GM12874 (cell line): Measurements from ENCODE around the gene PINK1.

Experiments
- TF ChIP-seq, protein P1 (sequence below): IDR thresholded peaks from 2 replicates; pipeline ENCODE4 v1.5.1; 2011; ENCODE audit warnings: low read depth, mild to moderate bottlenecking, control low read depth, low read length, moderate library complexity; ENCODE audit not compliant: insufficient read depth

PINK1 gene

DNA sequence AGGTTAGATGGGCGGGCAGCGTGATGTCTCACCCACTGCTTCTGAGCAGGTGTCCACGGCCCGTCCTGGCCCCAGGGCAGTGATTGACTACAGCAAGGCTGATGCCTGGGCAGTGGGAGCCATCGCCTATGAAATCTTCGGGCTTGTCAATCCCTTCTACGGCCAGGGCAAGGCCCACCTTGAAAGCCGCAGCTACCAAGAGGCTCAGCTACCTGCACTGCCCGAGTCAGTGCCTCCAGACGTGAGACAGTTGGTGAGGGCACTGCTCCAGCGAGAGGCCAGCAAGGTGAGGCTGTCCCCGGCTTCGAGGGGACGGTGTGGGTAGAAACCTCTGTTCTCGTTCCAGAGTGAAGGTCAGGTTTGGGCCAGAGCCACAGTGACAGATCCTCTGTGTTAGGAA lies 15.7 kb downstream of the PINK1 start:
- TF ChIP-seq, protein P1, sequence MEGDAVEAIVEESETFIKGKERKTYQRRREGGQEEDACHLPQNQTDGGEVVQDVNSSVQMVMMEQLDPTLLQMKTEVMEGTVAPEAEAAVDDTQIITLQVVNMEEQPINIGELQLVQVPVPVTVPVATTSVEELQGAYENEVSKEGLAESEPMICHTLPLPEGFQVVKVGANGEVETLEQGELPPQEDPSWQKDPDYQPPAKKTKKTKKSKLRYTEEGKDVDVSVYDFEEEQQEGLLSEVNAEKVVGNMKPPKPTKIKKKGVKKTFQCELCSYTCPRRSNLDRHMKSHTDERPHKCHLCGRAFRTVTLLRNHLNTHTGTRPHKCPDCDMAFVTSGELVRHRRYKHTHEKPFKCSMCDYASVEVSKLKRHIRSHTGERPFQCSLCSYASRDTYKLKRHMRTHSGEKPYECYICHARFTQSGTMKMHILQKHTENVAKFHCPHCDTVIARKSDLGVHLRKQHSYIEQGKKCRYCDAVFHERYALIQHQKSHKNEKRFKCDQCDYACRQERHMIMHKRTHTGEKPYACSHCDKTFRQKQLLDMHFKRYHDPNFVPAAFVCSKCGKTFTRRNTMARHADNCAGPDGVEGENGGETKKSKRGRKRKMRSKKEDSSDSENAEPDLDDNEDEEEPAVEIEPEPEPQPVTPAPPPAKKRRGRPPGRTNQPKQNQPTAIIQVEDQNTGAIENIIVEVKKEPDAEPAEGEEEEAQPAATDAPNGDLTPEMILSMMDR: no peak

DNA sequence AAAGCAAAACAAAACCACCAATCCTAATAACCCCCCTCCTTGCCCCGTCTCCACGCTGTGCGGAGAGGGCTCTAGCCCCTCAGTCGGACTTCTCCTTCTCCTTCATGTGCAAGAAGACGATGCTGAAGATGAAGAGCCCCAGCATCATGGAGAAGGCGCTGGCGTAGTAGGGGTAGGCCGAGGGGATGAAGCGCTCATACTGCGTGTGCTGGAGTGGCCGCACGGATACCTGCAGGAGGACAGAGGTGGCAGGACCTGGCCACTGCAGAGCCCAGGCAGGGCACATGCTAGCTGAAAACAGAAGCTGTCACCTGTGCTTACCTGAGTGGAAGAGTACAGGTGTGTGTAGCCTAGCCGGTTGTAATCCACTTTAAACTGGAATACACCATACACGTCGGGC lies 19.0 kb downstream of the PINK1 start:
- TF ChIP-seq, protein P1: no peak

DNA sequence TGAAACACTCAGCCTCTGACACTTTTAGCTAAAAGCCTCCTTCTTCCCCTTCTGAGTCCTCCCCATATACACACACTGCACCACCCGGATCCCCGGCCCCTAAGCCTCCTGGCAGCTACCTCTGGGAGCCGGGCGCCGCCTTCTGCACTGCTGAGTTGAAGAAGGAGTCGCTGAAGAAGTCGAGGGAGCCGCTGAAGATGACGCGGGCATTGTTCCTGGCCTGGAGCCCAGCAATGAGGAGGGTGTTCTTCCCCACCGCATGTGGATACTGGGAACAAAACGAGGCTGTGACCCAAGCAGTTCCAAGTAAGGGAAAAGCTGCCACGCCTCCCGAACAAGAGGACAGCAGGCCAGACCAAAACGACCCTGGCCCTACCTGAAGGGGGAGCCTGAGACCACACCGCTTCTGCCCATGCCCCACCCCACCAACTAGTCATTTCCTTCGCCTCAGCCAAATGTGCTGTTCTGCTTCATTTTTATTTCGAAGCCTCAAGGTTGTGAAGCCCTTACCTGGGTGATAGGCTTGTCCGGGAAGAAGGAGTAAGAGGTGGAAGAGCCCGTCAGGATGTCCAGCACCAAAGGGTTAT lies 20.9 kb downstream of the PINK1 start:
- TF ChIP-seq, protein P1: no peak

DNA sequence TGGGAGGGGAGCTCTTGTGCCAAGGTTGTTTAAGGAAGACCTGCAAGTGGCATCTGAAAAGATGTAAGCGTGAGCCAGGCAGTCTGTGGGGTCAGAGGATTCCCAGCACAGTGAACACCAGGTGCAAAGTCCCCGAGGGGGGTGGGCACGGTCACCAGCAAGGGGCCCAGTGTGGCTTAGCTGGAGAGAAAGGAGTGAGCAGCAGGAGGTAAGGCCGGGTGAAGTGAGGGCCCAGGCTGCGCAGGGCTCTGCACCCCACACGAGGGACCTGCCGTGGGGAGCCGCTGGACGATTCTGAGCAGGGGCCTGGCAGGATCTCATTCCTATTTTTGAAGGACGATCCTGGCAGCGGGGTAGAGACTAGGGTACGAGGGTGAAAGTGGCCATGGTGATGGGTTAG lies 23.8 kb downstream of the PINK1 start:
- TF ChIP-seq, protein P1: no peak

DNA sequence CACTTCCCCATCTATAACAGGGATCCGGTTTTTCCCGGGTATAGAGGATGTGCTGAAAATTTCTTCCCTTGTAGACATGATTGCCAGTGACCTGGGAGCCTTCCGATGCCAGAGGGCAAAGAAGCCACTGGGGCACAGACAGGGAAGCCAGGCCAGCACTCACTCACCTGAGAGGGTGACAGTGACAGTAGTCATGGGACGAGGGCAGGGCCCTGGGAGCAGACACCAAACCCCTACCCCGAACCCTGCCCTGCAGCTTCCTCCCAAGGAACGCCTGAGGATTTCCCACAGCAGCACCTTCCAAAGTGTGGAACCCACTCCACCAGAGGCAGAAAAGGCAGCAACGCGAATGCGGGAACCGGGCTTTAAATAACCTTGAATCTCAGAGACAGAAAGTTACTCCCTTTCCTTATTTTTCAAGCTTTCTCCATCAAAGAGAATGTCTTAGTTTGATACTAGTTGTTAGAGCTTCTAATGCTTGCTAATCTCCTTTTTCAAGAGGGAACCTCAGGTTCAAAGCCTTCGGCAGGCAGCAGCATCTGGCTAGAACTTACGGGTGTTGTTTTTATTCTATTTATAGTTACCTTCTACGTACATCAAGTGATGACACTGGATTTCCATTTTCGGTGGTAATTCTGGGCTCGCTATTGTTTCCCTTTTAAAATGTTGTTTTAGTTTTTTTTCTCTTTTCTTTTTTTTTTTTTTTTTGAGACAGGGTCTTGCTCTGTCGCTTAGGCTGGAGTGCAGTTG lies 25.1 kb downstream of the PINK1 start:
- TF ChIP-seq, protein P1: no peak

DNA sequence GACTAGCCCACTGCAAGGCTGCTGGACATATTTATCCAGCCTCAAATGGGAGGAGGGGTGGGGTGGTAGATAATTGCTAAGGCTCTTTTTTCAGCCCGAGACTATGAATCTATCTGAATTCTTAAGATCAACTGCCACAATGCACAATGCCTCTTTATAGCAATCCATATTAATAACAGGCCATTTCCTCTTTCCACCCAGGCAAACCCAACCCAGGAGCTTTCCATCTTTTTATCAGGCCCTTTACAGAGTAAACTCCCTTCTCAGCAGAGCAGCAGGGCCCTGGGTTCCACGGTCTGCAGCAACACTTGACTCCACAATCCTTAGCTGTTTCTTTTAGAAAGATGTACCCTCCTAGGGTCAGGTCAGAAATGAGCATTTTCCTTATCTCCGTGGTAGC lies 27.1 kb downstream of the PINK1 start:
- TF ChIP-seq, protein P1: no peak

DNA sequence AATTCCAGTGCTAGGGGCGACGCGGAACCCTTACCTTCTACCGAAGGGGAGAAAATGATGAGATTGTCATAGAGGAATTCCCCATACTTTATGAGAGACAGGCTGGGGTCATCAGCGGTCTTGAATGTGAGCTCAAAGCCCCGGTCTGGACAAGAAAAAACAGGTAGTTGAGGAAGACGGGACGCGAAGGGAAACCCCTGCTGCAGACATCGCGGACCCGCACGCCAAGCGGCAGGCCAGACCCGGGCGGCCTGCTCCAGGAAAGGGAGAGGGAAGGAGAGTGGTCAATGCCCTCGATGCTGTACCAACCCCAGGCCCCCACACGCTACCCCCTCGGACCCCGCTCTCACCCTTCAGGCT lies 27.6 kb downstream of the PINK1 start:
- TF ChIP-seq, protein P1: no peak
